Type B pancreatic cell (in vitro differentiated cells): ENCODE data around the gene SLC6A19. TPM values are rescaled to one million over a fixed set of nuclear protein-coding genes. Genes with fewer than 3 reads are reported as not detected.
A peak's percentile ranks its signal among the peaks of the same experiment; 100 is the strongest.

Experiments used
- DNase-seq: peaks from one replicate; pipeline ENCODE4 v3.0.0; 2021; ENCODE audit warnings: mixed read lengths; ENCODE audit not compliant: unreplicated experiment; ENCODE audit errors: extremely low spot score
- H3K27ac Mint-ChIP-seq: 2 replicates; pipeline ENCODE4 v1.8.0; 2021; ENCODE audit warnings: mild to moderate bottlenecking, mixed read lengths
- H3K27me3 Mint-ChIP-seq: 2 replicates; pipeline ENCODE4 v1.8.0; 2021; ENCODE audit warnings: mixed read lengths
- H3K36me3 Mint-ChIP-seq: 2 replicates; pipeline ENCODE4 v1.8.0; 2021; ENCODE audit warnings: mixed read lengths
- H3K4me1 Mint-ChIP-seq: one replicate; pipeline ENCODE4 v1.8.0; 2021; ENCODE audit warnings: mixed read lengths; ENCODE audit not compliant: unreplicated experiment
- H3K4me3 Mint-ChIP-seq: 2 replicates; pipeline ENCODE4 v1.8.0; 2021; ENCODE audit warnings: mild to moderate bottlenecking, mixed read lengths
- H3K9me3 Mint-ChIP-seq: 2 replicates; pipeline ENCODE4 v1.8.0; 2021; ENCODE audit warnings: mixed read lengths
- CTCF ChIP-seq: fragments of 200-600 bp; sonication (generic); conservative IDR thresholded peaks from 2 replicates; pipeline ENCODE4 v1.5.0; 2021; ENCODE audit warnings: antibody characterized with exemption, mild to moderate bottlenecking
- total RNA-seq: library from RNA; stranded (reverse); gene quantifications from 2 replicates; pipeline ENCODE4 v1.2.1, GENCODE V29; 2021; ENCODE audit warnings: low replicate concordance

The SLC6A19 gene
- total RNA-seq, 1 donor from 2014 or later: 12.6 TPM

GRCh38 chr5:1167361-1167727 lies 34.1 kb upstream of the SLC6A19 start:
- TF ChIP-seq CTCF: no peak
- H3K27ac Mint-ChIP-seq: no peak overlapping the region
- H3K4me1 Mint-ChIP-seq: peaks cover 12% of the 10 kb centered on the region
- peaks cover 13% of the 10 kb centered on the region for H3K27me3 Mint-ChIP-seq
- H3K4me3 Mint-ChIP-seq: no peak overlapping the region
- H3K9me3 Mint-ChIP-seq: no peaks in the 10 kb centered on the region
- DNase-seq: no peak
- no peaks in the 10 kb centered on the region for H3K36me3 Mint-ChIP-seq

GRCh38 chr5:1167728-1168709 lies 33.4 kb upstream of the SLC6A19 start:
- peak overlapping the region; percentile 82 for H3K4me3 Mint-ChIP-seq
- H3K27me3 Mint-ChIP-seq: peaks cover 13% of the 10 kb centered on the region
- peak; percentile 78 for TF ChIP-seq CTCF
- H3K36me3 Mint-ChIP-seq: no peaks in the 10 kb centered on the region
- no peaks in the 10 kb centered on the region for H3K9me3 Mint-ChIP-seq
- no peak for DNase-seq
- peaks cover 12% of the 10 kb centered on the region for H3K4me1 Mint-ChIP-seq
- H3K27ac Mint-ChIP-seq: no peak overlapping the region

GRCh38 chr5:1168796-1169195 lies 32.6 kb upstream of the SLC6A19 start:
- no peak for TF ChIP-seq CTCF
- DNase-seq: no peak
- Mint-ChIP-seq H3K36me3 (no peaks in the 10 kb centered on the region), H3K9me3 (no peaks in the 10 kb centered on the region), H3K27me3 (peaks cover 13% of the 10 kb centered on the region), H3K27ac (no peak overlapping the region), H3K4me1 (peaks cover 12% of the 10 kb centered on the region), H3K4me3 (no peak overlapping the region)

GRCh38 chr5:1169211-1170115 lies 31.9 kb upstream of the SLC6A19 start:
- Mint-ChIP-seq H3K9me3 (no peaks in the 10 kb centered on the region), H3K27me3 (peaks cover 9% of the 10 kb centered on the region), H3K27ac (no peak overlapping the region), H3K36me3 (no peaks in the 10 kb centered on the region), H3K4me3 (no peak overlapping the region), H3K4me1 (peaks cover 8% of the 10 kb centered on the region)
- TF ChIP-seq CTCF: no peak
- no peak for DNase-seq

- H3K4me1 Mint-ChIP-seq: peaks cover 3% of the 10 kb centered on the region
- no peaks in the 10 kb centered on the region for H3K36me3 Mint-ChIP-seq
- H3K27me3 Mint-ChIP-seq: peaks cover 8% of the 10 kb centered on the region
- H3K4me3 Mint-ChIP-seq: no peak overlapping the region
- DNase-seq: no peak
- no peak for TF ChIP-seq CTCF
- no peak overlapping the region for H3K27ac Mint-ChIP-seq
- no peaks in the 10 kb centered on the region for H3K9me3 Mint-ChIP-seq
Observed at GRCh38 chr5:1171340-1171941, 30.0 kb upstream of the SLC6A19 start.
